WTC11 (cell line): ENCODE data around the gene ACP3. TPM values are rescaled to one million over a fixed set of nuclear protein-coding genes. Genes with fewer than 3 reads are reported as not detected.

Experiments
- ATAC-seq: fragments of 200-7000 bp; cut with Tn5 transposase; 2 replicates; pipeline ENCODE4 v1.10.0; 2021; ENCODE audit warnings: mild to moderate bottlenecking, moderate library complexity
- CTCF ChIA-PET: fragments of 300-600 bp; sonication (Branson Sonifier 250); formaldehyde crosslinking; loops from one replicate; lab custom pipeline; 2021; ENCODE audit warnings: antibody characterized with exemption; lab: Charles Lee
- POLR2A ChIA-PET: fragments of 350-600 bp; sonication (Branson Sonifier 250); formaldehyde crosslinking; loops from one replicate; lab custom pipeline; 2021; ENCODE audit warnings: antibody characterized with exemption; lab: Charles Lee
- DNase-seq: peaks from one replicate; pipeline ENCODE4 v3.0.0; 2021; ENCODE audit warnings: low spot score
- H3K27ac Mint-ChIP-seq: 2 replicates; pipeline ENCODE4 v1.8.0; 2021; ENCODE audit warnings: mixed read lengths
- H3K27me3 Mint-ChIP-seq: 2 replicates; pipeline ENCODE4 v1.8.0; 2021; ENCODE audit warnings: low read depth, mild to moderate bottlenecking, moderate library complexity, mixed read lengths
- H3K36me3 Mint-ChIP-seq: 2 replicates; pipeline ENCODE4 v1.8.0; 2021; ENCODE audit warnings: mixed read lengths
- H3K4me1 Mint-ChIP-seq: 2 replicates; pipeline ENCODE4 v1.8.0; 2022; ENCODE audit warnings: mixed read lengths
- H3K4me3 Mint-ChIP-seq: 2 replicates; pipeline ENCODE4 v1.8.0; 2021; ENCODE audit warnings: mild to moderate bottlenecking, moderate library complexity, mixed read lengths
- H3K9me3 Mint-ChIP-seq: 2 replicates; pipeline ENCODE4 v1.8.0; 2021; ENCODE audit warnings: mixed read lengths
- CDX4 ChIP-seq: fragments of 250-450 bp; sonication (Bioruptor Pico); IDR thresholded peaks from 2 replicates; pipeline ENCODE4 v1.9.0; 2021; ENCODE audit warnings: moderate library complexity, mild to moderate bottlenecking, inconsistent platforms, borderline replicate concordance
- CREM ChIP-seq: sonication (generic); formaldehyde crosslinking; IDR thresholded peaks from 2 replicates; pipeline ENCODE4 v1.8.1; 2022; ENCODE audit warnings: mild to moderate bottlenecking, missing genetic modification reagents, moderate library complexity
- E2F4 ChIP-seq: sonication (generic); formaldehyde crosslinking; IDR thresholded peaks from 2 replicates; pipeline ENCODE4 v1.8.1; 2022; ENCODE audit warnings: low read depth, mild to moderate bottlenecking, moderate library complexity, missing genetic modification reagents, borderline replicate concordance
- ELF4 ChIP-seq: sonication (generic); formaldehyde crosslinking; IDR thresholded peaks from 2 replicates; pipeline ENCODE4 v1.8.1; 2022; ENCODE audit warnings: low read depth, mild to moderate bottlenecking, moderate library complexity, missing genetic modification reagents
- FOXJ3 ChIP-seq: sonication (generic); formaldehyde crosslinking; IDR thresholded peaks from 2 replicates; pipeline ENCODE4 v1.9.0; 2021; ENCODE audit warnings: missing genetic modification reagents, mild to moderate bottlenecking, borderline replicate concordance
- FOXP1 ChIP-seq: sonication (generic); formaldehyde crosslinking; IDR thresholded peaks from 2 replicates; pipeline ENCODE4 v1.8.0; 2022; ENCODE audit warnings: missing genetic modification reagents, mild to moderate bottlenecking, moderate library complexity, borderline replicate concordance
- GABPB1 ChIP-seq: sonication (generic); formaldehyde crosslinking; IDR thresholded peaks from 2 replicates; pipeline ENCODE4 v1.8.1; 2023; ENCODE audit warnings: mild to moderate bottlenecking, missing genetic modification reagents
- HMGXB4 ChIP-seq: sonication (generic); formaldehyde crosslinking; IDR thresholded peaks from 2 replicates; pipeline ENCODE4 v1.8.1; 2023; ENCODE audit warnings: mild to moderate bottlenecking, moderate library complexity, missing genetic modification reagents
- MAX ChIP-seq: sonication (generic); formaldehyde crosslinking; IDR thresholded peaks from 2 replicates; pipeline ENCODE4 v1.8.0; 2022; ENCODE audit warnings: mild to moderate bottlenecking, missing genetic modification reagents
- MYBL2 ChIP-seq: sonication (generic); formaldehyde crosslinking; IDR thresholded peaks from 2 replicates; pipeline ENCODE4 v1.8.1; 2023; ENCODE audit warnings: mild to moderate bottlenecking, moderate library complexity, missing genetic modification reagents
- NFATC4 ChIP-seq: fragments of 250-450 bp; sonication (Bioruptor Pico); IDR thresholded peaks from 2 replicates; pipeline ENCODE4 v1.9.0; 2021; ENCODE audit warnings: mild to moderate bottlenecking
- NR2C2 ChIP-seq: sonication (generic); formaldehyde crosslinking; IDR thresholded peaks from 2 replicates; pipeline ENCODE4 v1.8.0; 2022; ENCODE audit warnings: mild to moderate bottlenecking, missing genetic modification reagents
- USF1 ChIP-seq: sonication (generic); formaldehyde crosslinking; IDR thresholded peaks from 2 replicates; pipeline ENCODE4 v1.8.0; 2022; ENCODE audit warnings: mild to moderate bottlenecking, missing genetic modification reagents
- ZBTB43 ChIP-seq: sonication (generic); formaldehyde crosslinking; IDR thresholded peaks from 2 replicates; pipeline ENCODE4 v1.8.1; 2023; ENCODE audit warnings: mild to moderate bottlenecking, missing genetic modification reagents
- ZNF232 ChIP-seq: sonication (generic); formaldehyde crosslinking; IDR thresholded peaks from 2 replicates; pipeline ENCODE4 v1.8.0; 2022; ENCODE audit warnings: mild to moderate bottlenecking, missing genetic modification reagents
- ZNF263 ChIP-seq: sonication (generic); formaldehyde crosslinking; IDR thresholded peaks from 2 replicates; pipeline ENCODE4 v1.8.1; 2022; ENCODE audit warnings: low read depth, mild to moderate bottlenecking, moderate library complexity, missing genetic modification reagents
- total RNA-seq: library from RNA; stranded (reverse); gene quantifications from 3 replicates; pipeline ENCODE4 v1.2.3, GENCODE V29; 2021
- TF ChIP-seq, protein P1 (sequence below): sonication (generic); formaldehyde crosslinking; IDR thresholded peaks from 2 replicates; pipeline ENCODE4 v1.8.1; 2023; ENCODE audit warnings: mild to moderate bottlenecking, missing genetic modification reagents
- TF ChIP-seq, protein P2 (sequence below): sonication (generic); formaldehyde crosslinking; IDR thresholded peaks from 2 replicates; pipeline ENCODE4 v1.8.0; 2022; ENCODE audit warnings: mild to moderate bottlenecking, missing genetic modification reagents
- TF ChIP-seq, protein P3 (sequence below): fragments of 200-600 bp; IDR thresholded peaks from 2 replicates; pipeline ENCODE4 v1.8.0; 2022; ENCODE audit warnings: antibody characterized with exemption
- TF ChIP-seq, protein P4 (sequence below): sonication (generic); formaldehyde crosslinking; IDR thresholded peaks from 2 replicates; pipeline ENCODE4 v1.8.0; 2023; ENCODE audit warnings: missing genetic modification reagents

The ACP3 gene
- total RNA-seq, 1 experiment from 2014 or later, result 2.5 TPM

DNA sequence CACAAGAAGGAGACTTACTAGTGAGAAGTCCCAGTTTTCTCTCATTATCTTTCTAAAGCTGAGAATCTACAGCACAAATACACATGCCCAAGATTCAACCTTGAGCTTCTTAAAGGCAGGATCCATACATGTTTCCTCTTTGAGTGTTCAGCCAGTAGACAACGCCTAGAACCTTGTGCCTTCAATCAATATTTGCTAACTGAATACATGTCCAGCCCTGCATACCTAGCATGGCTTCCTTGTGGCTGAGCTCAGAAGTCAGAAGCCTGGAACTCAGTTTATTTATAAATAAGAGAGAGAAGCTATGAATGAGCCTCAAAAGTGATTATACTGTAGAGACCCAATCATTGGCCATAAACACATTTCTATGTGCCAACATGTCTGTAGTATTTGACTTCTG, 43.5 kb downstream of the ACP3 start:
- ATAC-seq, result no peak
- Mint-ChIP-seq H3K27me3 (no peaks in the 10 kb centered on the region), H3K4me1 (peaks cover 7% of the 10 kb centered on the region), H3K4me3 (no peak overlapping the region), H3K36me3 (no peaks in the 10 kb centered on the region), H3K9me3 (no peaks in the 10 kb centered on the region), H3K27ac (no peak overlapping the region)
- CTCF ChIA-PET, result interaction anchor here (1.2 kb wide), 1 partner anchor 18 kb away, joined by 3 read pairs; no protein-coding TSS in a partner anchor
- TF ChIP-seq NR2C2 (no peak), ZNF263 (CRISPR knock-in tag) (no peak), MYBL2 (CRISPR knock-in tag) (no peak), E2F4 (no peak), GABPB1 (CRISPR knock-in tag) (no peak), FOXJ3 (no peak), MAX (CRISPR knock-in tag) (no peak)
- TF ChIP-seq, protein P1, sequence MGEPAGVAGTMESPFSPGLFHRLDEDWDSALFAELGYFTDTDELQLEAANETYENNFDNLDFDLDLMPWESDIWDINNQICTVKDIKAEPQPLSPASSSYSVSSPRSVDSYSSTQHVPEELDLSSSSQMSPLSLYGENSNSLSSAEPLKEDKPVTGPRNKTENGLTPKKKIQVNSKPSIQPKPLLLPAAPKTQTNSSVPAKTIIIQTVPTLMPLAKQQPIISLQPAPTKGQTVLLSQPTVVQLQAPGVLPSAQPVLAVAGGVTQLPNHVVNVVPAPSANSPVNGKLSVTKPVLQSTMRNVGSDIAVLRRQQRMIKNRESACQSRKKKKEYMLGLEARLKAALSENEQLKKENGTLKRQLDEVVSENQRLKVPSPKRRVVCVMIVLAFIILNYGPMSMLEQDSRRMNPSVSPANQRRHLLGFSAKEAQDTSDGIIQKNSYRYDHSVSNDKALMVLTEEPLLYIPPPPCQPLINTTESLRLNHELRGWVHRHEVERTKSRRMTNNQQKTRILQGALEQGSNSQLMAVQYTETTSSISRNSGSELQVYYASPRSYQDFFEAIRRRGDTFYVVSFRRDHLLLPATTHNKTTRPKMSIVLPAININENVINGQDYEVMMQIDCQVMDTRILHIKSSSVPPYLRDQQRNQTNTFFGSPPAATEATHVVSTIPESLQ (CRISPR knock-in tag), result no peak
- TF ChIP-seq, protein P2, sequence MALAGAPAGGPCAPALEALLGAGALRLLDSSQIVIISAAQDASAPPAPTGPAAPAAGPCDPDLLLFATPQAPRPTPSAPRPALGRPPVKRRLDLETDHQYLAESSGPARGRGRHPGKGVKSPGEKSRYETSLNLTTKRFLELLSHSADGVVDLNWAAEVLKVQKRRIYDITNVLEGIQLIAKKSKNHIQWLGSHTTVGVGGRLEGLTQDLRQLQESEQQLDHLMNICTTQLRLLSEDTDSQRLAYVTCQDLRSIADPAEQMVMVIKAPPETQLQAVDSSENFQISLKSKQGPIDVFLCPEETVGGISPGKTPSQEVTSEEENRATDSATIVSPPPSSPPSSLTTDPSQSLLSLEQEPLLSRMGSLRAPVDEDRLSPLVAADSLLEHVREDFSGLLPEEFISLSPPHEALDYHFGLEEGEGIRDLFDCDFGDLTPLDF (CRISPR knock-in tag), result no peak
- TF ChIP-seq, protein P3, sequence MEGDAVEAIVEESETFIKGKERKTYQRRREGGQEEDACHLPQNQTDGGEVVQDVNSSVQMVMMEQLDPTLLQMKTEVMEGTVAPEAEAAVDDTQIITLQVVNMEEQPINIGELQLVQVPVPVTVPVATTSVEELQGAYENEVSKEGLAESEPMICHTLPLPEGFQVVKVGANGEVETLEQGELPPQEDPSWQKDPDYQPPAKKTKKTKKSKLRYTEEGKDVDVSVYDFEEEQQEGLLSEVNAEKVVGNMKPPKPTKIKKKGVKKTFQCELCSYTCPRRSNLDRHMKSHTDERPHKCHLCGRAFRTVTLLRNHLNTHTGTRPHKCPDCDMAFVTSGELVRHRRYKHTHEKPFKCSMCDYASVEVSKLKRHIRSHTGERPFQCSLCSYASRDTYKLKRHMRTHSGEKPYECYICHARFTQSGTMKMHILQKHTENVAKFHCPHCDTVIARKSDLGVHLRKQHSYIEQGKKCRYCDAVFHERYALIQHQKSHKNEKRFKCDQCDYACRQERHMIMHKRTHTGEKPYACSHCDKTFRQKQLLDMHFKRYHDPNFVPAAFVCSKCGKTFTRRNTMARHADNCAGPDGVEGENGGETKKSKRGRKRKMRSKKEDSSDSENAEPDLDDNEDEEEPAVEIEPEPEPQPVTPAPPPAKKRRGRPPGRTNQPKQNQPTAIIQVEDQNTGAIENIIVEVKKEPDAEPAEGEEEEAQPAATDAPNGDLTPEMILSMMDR, result no peak
- POLR2A ChIA-PET, result no interaction called here
- DNase-seq, result no peak

DNA sequence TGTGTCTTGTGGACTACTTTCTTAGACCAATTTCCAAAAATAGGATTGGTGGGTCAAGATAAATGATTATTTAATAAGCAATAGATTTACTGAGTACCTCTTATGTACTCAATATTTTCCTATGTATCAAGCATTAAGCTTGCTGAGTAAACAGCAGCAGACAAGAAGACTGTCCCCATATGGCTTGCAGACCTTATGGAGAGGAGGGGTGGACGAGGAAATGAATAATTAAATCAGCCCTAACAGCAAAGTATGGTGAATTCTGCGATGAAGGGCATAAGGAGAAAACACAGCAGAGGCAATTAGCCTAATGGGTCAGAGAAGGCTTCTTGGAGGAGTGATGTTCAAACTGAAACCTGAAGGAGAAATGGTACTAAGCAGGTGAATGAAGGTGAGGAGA, 45.1 kb downstream of the ACP3 start:
- POLR2A ChIA-PET, result no interaction called here

More for the DNA sequence above, 45.1 kb downstream of the ACP3 start:
- Mint-ChIP-seq H3K9me3 (no peaks in the 10 kb centered on the region), H3K27me3 (no peaks in the 10 kb centered on the region), H3K4me1 (peaks cover 7% of the 10 kb centered on the region), H3K27ac (no peak overlapping the region), H3K36me3 (no peaks in the 10 kb centered on the region), H3K4me3 (no peak overlapping the region)
- TF ChIP-seq ELF4 (CRISPR knock-in tag), result no peak
- TF ChIP-seq, protein P1 (CRISPR knock-in tag), result no peak
- no peak for TF ChIP-seq HMGXB4
- TF ChIP-seq FOXP1 (CRISPR knock-in tag), result no peak
- no peak for TF ChIP-seq CDX4 (CRISPR knock-in tag)
- TF ChIP-seq USF1 (CRISPR knock-in tag), result no peak
- no peak for TF ChIP-seq ZNF232
- TF ChIP-seq ZBTB43 (CRISPR knock-in tag), result no peak
- TF ChIP-seq, protein P4, sequence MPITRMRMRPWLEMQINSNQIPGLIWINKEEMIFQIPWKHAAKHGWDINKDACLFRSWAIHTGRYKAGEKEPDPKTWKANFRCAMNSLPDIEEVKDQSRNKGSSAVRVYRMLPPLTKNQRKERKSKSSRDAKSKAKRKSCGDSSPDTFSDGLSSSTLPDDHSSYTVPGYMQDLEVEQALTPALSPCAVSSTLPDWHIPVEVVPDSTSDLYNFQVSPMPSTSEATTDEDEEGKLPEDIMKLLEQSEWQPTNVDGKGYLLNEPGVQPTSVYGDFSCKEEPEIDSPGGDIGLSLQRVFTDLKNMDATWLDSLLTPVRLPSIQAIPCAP (CRISPR knock-in tag), result no peak
- TF ChIP-seq NFATC4 (CRISPR knock-in tag), result no peak
- TF ChIP-seq CREM (CRISPR knock-in tag), result no peak
- ATAC-seq, result no peak
- CTCF ChIA-PET, result no interaction called here
- no peak for DNase-seq
